Measurements from ENCODE around the gene KRTAP7-1.

GRCh38 chr21:30847627-30848500, 18.3 kb upstream of the KRTAP7-1 start:
- TF ChIP-seq CTCF (IDR thresholded peaks at IDR 0.05) (no peak), POLR2A (IDR thresholded peaks at IDR 0.05) (no peak)

Measured in adrenal gland (tissue), 5 donors.